Osteoblast (primary cell): ENCODE results near the gene MBD3L2B. TPM values are rescaled to one million over a fixed set of nuclear protein-coding genes. Genes with fewer than 3 reads are reported as not detected.

Experiments
- DNase-seq: peaks from one replicate; pipeline ENCODE4 v3.0.0; 2011; ENCODE audit warnings: low spot score, mixed read lengths; ENCODE audit not compliant: insufficient read length; ENCODE audit errors: missing footprints
- H2AFZ ChIP-seq: 2 replicates; pipeline ENCODE4 v1.6.0; 2011; ENCODE audit warnings: mild to moderate bottlenecking, low read length
- H3K27ac ChIP-seq: 2 replicates; pipeline ENCODE4 v1.5.1; 2011; ENCODE audit warnings: mild to moderate bottlenecking, low read depth, low read length, moderate library complexity
- H3K27me3 ChIP-seq: 2 replicates; pipeline ENCODE4 v1.6.0; 2012; ENCODE audit warnings: mild to moderate bottlenecking, control low read depth, inconsistent platforms, low read length, moderate library complexity; ENCODE audit not compliant: insufficient read depth
- H3K36me3 ChIP-seq: 2 replicates; pipeline ENCODE4 v1.5.1; 2011; ENCODE audit warnings: mild to moderate bottlenecking, low read length, control low read depth, moderate library complexity; ENCODE audit not compliant: insufficient read depth
- H3K4me1 ChIP-seq: 2 replicates; pipeline ENCODE4 v1.5.1; 2011; ENCODE audit warnings: mild to moderate bottlenecking, low read length, control low read depth, moderate library complexity; ENCODE audit not compliant: insufficient read depth
- H3K4me2 ChIP-seq: 2 replicates; pipeline ENCODE4 v1.6.0; 2011; ENCODE audit warnings: mild to moderate bottlenecking, low read length; ENCODE audit not compliant: insufficient read depth
- H3K4me3 ChIP-seq: fragments of 200-600 bp; sonication (generic); 3 replicates; pipeline ENCODE4 v1.5.1; 2012; ENCODE audit warnings: mild to moderate bottlenecking, low read length, inconsistent platforms; ENCODE audit not compliant: insufficient read depth
- H3K79me2 ChIP-seq: 2 replicates; pipeline ENCODE4 v1.6.0; 2012; ENCODE audit warnings: mild to moderate bottlenecking, low read length, control low read depth, inconsistent platforms; ENCODE audit not compliant: insufficient read depth
- H3K9me3 ChIP-seq: 2 replicates; pipeline ENCODE4 v1.5.1; 2011; ENCODE audit warnings: low read depth, low read length, control low read depth
- H4K20me1 ChIP-seq: 2 replicates; pipeline ENCODE4 v1.6.0; 2012; ENCODE audit warnings: mild to moderate bottlenecking, low read length, control low read depth; ENCODE audit not compliant: insufficient read depth
- total RNA-seq: library from RNA; depleted of rRNA; stranded (reverse); fragments of >200 nt; gene quantifications from 2 replicates; pipeline ENCODE4 v1.2.3, GENCODE V29; 2012
- TF ChIP-seq, protein P1 (sequence below): IDR thresholded peaks from 2 replicates; pipeline ENCODE4 v1.5.1; 2011; ENCODE audit warnings: mild to moderate bottlenecking, low read depth, low read length, moderate library complexity; ENCODE audit errors: extremely low read depth

Gene MBD3L2B
- total RNA-seq, 1 donor = not detected

DNA sequence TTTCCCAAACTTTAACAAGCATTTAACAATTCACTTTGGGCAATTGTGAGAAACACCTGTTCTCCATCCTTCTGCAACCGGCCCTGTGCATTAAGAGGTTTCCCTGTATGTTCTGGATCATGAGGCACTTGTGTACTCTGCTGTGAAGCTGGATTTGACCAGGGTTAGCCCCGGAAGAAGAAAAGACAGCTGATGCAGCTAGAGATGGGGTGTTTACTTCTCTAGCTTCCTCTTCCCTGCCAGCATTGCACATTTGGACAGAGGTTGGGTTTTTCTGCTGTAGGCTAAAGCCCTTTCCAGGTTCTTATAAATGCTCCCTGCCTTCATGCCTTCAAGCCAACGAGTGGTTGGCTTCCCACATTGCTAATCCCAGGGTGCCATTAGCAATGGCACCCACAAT, 20.9 kb downstream of the MBD3L2B start:
- Histone ChIP-seq H3K27ac (no peak overlapping the region), H3K27me3 (no peaks in the 10 kb centered on the region), H3K36me3 (no peaks in the 10 kb centered on the region), H3K4me1 (no peaks in the 10 kb centered on the region), H3K9me3 (no peaks in the 10 kb centered on the region), H4K20me1 (no peaks in the 10 kb centered on the region), H3K4me3 (no peak overlapping the region), H3K4me2 (no peak overlapping the region), H2AFZ (no peak overlapping the region), H3K79me2 (no peaks in the 10 kb centered on the region)
- TF ChIP-seq, protein P1, sequence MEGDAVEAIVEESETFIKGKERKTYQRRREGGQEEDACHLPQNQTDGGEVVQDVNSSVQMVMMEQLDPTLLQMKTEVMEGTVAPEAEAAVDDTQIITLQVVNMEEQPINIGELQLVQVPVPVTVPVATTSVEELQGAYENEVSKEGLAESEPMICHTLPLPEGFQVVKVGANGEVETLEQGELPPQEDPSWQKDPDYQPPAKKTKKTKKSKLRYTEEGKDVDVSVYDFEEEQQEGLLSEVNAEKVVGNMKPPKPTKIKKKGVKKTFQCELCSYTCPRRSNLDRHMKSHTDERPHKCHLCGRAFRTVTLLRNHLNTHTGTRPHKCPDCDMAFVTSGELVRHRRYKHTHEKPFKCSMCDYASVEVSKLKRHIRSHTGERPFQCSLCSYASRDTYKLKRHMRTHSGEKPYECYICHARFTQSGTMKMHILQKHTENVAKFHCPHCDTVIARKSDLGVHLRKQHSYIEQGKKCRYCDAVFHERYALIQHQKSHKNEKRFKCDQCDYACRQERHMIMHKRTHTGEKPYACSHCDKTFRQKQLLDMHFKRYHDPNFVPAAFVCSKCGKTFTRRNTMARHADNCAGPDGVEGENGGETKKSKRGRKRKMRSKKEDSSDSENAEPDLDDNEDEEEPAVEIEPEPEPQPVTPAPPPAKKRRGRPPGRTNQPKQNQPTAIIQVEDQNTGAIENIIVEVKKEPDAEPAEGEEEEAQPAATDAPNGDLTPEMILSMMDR = no peak
- DNase-seq = no peak

DNA sequence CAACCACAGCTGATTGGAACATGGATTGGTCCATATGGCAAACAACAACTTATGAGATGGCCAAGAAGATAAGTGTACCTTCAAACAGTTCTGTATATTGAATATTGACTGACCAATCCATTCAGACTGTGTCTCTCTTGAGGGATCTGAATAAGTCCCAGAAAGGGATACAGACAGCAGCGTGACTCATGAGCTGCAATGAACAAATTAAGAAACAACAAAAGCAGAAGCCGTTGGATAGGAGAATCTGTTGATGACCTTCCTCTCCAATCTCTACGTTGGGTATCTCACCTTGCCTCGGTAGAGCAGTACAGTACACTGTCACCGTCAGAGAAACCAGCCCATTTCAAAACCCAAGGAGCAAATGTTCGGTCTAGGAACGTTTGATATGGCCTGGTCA, 21.3 kb downstream of the MBD3L2B start:
- no peaks in the 10 kb centered on the region for H3K27me3 ChIP-seq
- H3K4me1 ChIP-seq = no peaks in the 10 kb centered on the region
- H3K9me3 ChIP-seq = no peaks in the 10 kb centered on the region
- TF ChIP-seq, protein P1 = no peak
- H2AFZ ChIP-seq = no peak overlapping the region
- H3K4me2 ChIP-seq = no peak overlapping the region
- H3K79me2 ChIP-seq = no peaks in the 10 kb centered on the region
- no peak for DNase-seq
- no peak overlapping the region for H3K4me3 ChIP-seq
- no peaks in the 10 kb centered on the region for H3K36me3 ChIP-seq
- no peak overlapping the region for H3K27ac ChIP-seq
- H4K20me1 ChIP-seq = no peaks in the 10 kb centered on the region

DNA sequence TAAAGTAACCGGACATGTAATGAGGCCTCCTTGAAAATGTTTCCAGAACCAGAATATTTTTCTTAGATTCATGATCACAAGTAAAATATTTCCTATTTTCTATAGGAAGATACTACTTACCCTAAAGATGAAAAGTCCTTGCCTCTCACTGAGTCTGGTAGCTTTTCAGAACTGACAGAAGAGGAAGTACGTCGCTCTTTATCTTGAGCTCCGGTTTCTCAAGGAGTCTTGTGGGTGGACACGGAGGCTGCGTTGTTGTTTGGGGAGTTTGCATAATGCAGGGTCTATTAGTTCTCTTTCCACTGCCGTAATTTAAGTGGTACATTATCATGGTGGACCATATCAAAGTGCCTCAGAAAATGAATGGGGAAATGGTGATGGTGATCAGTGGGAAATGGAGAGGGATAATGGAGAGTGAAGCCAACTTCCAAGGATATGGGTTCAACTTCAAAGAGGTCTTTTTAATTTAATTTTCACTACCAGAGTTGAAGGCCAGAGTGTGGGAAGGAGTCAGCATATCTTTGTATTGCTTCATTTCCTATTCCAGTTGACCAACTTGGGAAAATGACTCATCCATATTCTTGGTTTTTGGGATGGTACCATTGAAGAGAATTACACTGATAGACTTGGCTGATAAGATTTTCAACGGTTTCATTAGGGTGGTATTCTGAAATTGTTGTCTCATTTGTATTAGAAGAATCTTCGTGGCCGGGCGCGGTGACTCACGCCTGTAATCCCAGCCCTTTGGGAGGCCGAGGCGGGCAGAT, 23.4 kb downstream of the MBD3L2B start:
- Histone ChIP-seq H3K4me2 (no peak overlapping the region), H2AFZ (no peak overlapping the region), H3K27ac (no peak overlapping the region), H3K79me2 (no peaks in the 10 kb centered on the region), H3K36me3 (no peaks in the 10 kb centered on the region), H4K20me1 (no peaks in the 10 kb centered on the region), H3K4me1 (no peaks in the 10 kb centered on the region), H3K9me3 (no peaks in the 10 kb centered on the region), H3K4me3 (no peak overlapping the region), H3K27me3 (no peaks in the 10 kb centered on the region)
- peak; percentile 51 for DNase-seq
- TF ChIP-seq, protein P1 = no peak

DNA sequence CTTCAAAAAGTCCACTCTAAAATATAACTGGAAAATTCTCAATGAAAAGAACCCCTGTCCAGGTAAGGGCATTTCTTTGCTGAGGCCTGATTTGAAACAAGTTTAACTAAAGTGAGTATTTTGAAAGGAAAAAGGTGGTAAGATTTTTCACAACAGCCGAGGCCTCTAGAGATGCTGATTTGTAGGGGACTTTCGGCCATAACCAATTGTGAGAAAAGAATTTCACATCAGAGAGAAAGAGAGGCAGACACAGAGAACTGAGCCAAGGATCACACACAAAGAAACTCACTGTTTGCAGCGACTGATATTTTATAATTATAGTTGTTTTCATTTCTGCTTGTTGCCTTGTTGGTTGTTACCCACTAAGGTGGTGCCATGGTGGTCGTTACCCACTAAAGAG, 24.4 kb downstream of the MBD3L2B start:
- Histone ChIP-seq H3K27me3 (no peaks in the 10 kb centered on the region), H4K20me1 (no peaks in the 10 kb centered on the region), H3K4me1 (no peaks in the 10 kb centered on the region), H2AFZ (no peak overlapping the region), H3K27ac (no peak overlapping the region), H3K9me3 (no peaks in the 10 kb centered on the region), H3K4me2 (no peak overlapping the region), H3K4me3 (no peak overlapping the region), H3K36me3 (no peaks in the 10 kb centered on the region), H3K79me2 (no peaks in the 10 kb centered on the region)
- DNase-seq = no peak
- TF ChIP-seq, protein P1 = no peak
